ENCODE measurements around the gene CACNA1B.
"Not testable (repeated sequence)": the region's sequence is repeated elsewhere in the genome, so short reads cannot be mapped to it uniquely, and the experiment has no call there.

The CACNA1B gene

DNA sequence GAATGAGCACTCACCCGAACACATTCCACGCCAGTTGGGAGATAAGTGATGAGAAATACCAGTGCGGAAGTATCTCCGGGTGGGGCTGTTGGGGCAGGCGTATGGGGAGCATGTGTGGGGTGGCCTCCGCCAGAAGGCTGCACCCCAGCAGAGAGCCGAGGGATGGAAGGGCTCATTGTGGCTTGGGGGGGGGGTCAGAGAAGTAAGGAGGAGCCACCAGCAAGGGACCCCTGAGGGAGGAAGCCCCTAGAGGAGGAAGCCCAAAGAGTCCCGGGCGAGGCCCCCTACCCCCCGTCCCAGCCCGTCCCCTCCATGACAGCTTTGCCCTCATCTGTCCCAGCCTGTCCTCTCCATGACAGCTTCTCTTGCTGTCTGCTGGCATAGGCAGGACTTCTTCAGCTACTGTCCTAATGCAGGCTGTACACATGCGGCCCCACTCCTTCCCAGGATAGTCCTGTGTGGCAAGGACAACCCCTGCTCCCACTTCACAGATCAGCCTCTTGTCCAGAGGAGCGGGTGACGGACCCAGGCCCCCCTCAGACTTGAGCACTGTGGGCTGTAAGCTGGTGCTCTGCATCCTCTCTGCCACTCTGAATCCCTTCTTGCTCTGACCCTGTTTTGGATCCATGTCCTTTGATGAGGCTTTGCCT, 239.6 kb downstream of the CACNA1B start:
- DNase-seq (ENCODE audit: low spot score), result no peak

DNA sequence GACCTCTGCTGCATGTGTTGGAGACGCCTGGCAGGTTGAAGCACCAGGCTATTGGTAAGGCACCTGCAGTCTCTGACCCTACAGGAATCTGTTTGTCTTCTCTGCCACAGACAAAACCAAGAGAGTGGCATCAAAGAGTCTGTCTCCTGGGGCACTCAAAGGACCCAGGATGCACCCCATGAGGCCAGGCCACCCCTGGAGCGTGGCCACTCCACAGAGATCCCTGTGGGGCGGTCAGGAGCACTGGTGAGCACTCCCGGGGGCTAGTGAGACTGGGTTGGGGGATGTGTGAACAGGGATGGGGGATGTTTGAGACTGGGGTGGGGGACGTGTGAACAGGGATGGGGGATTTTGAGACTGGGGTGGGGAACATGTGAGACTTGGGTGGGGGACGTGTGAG, 240.3 kb downstream of the CACNA1B start:
- no peak for DNase-seq (ENCODE audit: low spot score)

DNA sequence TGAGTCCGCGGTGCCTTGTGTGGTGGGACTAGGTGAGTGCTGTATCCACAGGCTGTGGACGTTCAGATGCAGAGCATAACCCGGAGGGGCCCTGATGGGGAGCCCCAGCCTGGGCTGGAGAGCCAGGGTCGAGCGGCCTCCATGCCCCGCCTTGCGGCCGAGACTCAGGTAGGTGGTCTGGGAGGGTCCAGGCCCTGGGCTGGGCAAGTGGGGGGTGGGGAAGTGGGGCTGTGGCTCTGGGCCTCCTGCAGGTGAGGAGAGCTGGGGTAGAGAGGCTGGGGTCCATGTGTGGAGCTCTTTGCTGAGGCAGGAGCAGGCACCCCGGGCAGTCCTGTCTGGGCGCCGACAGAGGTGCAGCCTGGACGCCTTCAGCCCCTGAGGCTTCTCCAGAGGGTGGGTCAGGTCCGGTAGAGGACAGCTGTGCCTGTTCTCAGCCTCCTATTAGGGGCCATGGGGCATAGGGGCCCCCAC, 241.1 kb downstream of the CACNA1B start:
- DNase-seq (ENCODE audit: low spot score), result no peak

DNA sequence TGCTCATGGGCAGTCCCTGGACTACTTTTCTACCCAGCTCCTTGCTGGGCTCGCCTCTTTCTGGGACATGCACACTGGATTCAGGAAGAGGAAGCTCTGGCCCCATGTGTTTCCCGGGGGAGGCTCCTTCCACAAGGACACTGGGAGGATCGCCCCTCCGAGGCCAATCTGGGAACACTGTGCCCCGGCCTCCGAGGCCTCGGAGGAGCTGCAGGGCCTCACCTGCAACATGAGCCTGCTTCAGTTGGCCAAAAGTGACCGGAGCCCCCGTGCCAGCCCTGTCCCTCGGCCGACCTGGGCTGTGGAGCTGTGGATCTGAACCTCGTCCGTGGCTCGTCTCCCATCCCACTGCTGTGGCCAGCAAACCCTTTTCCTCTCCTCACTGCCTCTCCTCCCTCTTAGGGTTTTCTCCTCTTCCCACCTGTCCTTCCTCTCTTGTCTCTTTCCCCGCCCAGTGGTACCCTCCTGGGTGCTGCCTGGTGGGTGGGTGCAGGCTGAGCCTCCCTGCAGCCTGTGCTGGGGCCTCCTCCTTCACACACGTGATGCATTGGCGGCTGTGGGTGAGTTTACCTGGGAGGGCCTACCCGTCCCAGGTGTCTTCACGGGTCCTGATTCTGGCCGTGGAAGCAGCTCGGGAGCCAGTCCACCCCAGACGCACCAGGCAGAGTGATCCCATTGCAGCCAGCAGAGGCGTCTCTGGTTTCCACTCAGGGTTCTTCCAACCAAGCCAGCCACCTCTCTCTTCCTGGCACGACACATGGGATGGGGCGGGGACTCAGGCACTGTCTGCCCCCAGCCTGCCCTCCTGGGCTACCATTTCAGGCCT, 241.8 kb downstream of the CACNA1B start:
- no peak for DNase-seq (ENCODE audit: low spot score)

DNA sequence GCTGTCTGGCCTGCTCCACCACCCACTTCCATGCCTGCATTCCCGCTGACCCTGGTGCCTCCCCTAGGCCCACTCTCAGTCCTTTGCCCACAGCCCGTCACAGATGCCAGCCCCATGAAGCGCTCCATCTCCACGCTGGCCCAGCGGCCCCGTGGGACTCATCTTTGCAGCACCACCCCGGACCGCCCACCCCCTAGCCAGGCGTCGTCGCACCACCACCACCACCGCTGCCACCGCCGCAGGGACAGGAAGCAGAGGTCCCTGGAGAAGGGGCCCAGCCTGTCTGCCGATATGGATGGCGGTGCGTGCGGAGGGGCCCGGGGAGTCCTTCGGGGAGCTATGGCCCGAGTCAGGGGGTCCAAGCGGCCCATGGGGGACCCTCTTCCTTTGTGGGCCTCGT, 242.5 kb downstream of the CACNA1B start:
- DNase-seq (ENCODE audit: low spot score), result no peak

DNA sequence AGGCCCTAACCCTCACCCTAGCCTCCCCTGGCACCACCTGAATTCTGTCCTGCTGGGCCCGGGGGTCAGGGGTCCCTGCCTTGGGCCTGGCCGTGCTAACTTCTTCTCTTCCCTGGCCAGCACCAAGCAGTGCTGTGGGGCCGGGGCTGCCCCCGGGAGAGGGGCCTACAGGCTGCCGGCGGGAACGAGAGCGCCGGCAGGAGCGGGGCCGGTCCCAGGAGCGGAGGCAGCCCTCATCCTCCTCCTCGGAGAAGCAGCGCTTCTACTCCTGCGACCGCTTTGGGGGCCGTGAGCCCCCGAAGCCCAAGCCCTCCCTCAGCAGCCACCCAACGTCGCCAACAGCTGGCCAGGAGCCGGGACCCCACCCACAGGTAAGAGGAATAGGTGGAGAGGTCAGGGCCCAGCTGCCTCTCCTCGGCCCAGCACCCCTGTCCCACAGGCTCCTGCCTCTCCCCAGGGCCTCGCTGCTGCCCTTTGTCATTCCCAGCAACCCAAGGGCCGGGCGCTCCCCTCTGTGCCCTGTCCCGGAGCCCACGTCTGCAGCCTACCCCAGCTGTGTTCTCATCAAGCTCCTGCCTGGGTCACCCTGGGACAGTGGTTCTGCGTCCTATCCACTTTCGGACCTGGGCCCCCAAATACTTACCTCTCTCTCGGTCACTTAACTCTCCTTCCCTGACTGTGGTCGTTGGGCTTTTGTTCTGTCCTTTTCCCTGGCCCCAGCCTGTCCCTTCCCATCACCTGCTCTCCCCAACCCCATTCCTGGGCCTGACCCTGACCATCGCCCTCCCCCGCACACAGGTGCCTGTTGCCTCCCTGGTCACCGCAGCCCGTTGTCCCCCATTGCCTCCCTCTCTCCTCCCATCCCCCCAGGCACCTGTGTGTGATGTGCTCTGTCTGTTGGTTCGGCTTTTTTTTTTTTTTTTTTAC, 243.2 kb downstream of the CACNA1B start:
- no peak for DNase-seq (ENCODE audit: low spot score)

DNA sequence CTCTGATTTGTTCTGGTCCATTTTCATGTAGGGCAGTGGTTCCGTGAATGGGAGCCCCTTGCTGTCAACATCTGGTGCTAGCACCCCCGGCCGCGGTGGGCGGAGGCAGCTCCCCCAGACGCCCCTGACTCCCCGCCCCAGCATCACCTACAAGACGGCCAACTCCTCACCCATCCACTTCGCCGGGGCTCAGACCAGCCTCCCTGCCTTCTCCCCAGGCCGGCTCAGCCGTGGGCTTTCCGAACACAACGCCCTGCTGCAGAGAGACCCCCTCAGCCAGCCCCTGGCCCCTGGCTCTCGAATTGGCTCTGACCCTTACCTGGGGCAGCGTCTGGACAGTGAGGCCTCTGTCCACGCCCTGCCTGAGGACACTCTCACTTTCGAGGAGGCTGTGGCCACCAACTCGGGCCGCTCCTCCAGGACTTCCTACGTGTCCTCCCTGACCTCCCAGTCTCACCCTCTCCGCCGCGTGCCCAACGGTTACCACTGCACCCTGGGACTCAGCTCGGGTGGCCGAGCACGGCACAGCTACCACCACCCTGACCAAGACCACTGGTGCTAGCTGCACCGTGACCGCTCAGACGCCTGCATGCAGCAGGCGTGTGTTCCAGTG, 244.0 kb downstream of the CACNA1B start:
- no peak for DNase-seq (ENCODE audit: low spot score)

DNA sequence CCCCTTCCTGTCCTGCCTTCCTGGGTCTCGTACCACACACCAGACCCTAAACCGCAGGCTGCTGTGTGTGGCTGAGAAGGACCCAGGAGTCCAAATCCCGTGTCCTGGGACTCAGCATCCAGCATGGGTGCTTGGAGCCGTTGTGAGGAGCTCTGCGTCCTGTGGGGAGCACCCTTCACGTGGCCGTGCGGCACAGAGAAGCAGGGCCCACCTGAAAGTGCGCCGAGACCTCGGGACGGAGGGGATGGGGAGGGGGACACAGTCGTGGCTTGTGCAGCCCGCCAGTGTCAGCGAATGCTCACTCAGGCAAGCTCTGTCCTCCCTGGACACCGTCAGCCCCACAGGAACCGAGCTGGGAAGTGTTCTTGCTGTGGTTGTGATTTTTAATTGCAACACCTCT, 244.6 kb downstream of the CACNA1B start:
- no peak for DNase-seq (ENCODE audit: low spot score)

DNA sequence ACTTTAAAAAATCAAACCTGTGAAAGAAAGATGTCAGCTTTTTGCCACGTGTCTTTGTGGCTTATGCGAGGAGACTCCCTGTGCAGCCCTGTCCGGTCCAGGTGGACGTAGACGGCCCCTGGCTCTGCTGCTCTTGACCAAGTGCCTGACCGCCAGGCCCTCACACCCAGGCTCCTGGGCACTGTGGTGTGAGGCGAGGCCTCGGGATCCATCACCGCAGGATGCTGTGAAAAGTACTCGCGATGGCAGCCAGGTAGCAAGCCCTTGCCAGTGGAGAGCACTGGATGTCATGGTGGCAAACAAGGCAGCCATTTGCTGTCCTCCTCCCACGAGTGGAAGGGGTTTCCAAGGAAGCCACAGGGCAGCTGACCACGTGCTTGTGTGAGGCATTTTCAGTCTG, 245.1 kb downstream of the CACNA1B start:
- no peak for DNase-seq (ENCODE audit: low spot score)

DNA sequence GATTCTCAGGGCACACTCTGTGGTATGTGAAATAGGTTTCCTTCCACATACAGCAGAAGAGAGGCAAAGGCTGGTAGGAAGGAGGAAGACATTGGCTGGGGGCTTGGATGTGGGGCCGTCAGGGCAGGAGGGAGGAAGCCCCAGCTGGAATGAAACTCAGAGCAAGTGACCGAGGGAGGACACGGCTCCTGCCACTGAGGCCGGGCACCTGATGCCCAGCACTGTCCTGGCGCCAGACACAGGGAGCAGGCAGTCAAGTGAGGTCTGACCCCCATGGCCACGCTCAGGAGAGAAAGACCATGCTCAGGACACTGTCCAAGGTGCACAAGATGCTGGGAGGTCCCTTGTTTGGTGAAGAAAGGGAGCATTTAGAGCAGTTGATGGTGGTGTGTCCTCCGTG, 245.5 kb downstream of the CACNA1B start:
- no peak for DNase-seq (ENCODE audit: low spot score)

DNA sequence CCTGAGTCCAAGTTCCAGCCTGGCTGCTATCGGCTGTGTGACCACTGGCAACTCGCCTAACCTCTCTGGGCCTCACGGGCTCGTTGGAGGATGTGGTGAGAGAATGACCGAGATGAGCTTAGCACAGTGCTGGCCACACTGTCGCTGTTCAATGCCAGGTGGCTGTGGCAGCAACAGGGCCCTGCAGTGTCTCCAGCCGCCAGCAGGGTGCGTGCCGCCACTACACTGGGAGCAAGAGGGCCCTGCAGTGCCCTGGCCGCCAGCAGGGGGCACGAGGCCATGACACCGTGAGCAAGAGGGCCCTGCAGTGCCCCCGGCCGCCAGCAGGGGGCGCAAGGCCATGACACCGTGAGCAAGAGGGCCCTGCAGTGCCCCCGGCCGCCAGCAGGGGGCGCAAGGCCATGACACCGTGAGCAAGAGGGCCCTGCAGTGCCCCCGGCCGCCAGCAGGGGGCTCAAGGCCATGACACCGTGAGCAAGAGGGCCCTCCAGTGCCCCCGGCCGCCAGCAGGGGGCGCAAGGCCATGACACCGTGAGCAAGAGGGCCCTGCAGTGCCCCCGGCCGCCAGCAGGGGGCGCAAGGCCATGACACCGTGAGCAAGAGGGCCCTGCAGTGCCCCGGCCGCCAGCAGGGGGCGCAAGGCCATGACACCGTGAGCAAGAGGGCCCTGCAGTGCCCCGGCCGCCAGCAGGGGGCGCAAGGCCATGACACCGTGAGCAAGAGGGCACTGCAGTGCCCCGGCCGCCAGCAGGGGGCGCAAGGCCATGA, 248.7 kb downstream of the CACNA1B start:
- not testable (repeated sequence) for DNase-seq (ENCODE audit: low spot score)

DNA sequence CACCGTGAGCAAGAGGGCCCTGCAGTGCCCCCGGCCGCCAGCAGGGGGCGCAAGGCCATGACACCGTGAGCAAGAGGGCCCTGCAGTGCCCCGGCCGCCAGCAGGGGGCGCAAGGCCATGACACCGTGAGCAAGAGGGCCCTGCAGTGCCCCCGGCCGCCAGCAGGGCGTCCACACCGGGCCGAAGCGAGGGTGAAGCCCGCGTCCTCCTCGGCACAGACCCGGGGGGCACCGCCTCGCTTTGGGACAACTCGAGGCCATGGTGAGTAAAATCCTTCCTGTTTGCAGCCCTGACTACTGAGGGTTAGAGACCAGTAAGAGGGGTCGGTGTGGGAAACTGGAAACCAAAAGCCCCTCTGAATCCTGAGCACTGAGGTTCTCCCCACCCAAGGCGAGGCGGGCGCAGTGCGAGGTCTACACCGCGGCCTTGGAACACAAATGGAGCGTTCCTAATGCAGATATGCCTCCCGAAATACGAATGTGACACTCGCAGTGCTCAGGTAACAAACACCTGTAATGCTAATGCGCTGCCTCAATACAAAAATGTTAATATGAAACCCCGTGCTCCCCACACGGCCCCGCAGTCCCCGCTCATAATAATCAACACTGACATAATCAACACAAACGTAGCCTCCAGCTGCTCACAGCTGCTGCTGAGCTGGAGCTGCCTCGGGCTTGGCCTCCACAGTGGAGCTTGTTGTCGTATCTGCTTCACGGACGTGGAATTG, 249.4 kb downstream of the CACNA1B start:
- not testable (repeated sequence) for DNase-seq (ENCODE audit: low spot score)

DNA sequence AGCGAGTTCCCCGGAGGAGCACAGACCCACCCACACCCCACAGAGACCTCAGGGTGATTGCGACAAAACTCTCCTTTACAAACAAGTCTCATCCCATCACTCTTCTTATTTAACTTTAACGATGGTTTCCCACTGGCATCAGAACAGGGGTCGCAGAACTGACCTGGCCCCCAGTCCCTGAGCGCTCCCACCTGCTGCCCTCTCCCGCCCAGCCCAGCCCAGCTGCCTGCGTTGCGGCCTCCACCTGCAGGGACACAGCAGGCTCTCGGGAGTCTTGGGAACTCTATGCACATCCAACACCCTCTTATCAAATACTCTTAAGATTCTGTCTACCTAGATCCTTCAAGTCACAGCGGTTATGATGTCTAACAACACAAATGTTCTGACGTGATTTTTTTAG, 250.4 kb downstream of the CACNA1B start:
- DNase-seq (ENCODE audit: low spot score), result not testable (repeated sequence)

DNA sequence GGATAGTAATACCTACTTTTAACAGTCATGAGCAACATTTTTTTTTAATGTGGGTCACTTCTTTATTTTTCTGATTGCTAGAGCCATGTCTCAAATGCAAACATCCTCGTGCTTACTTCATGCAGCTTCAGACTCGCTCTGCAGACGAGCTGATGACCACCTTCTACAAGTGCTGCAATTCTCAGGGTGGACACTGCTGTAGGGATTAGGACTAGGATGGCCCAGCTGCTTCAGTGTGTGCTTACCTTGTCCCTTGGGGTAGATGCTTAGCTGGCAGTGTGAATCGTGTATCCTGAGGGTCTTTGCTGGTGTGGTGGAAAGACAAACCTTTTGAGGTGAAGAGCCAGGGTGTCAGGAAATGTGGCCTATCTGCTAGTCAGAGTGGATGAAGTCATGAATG, 251.7 kb downstream of the CACNA1B start:
- DNase-seq (ENCODE audit: low spot score), result not testable (repeated sequence)

DNA sequence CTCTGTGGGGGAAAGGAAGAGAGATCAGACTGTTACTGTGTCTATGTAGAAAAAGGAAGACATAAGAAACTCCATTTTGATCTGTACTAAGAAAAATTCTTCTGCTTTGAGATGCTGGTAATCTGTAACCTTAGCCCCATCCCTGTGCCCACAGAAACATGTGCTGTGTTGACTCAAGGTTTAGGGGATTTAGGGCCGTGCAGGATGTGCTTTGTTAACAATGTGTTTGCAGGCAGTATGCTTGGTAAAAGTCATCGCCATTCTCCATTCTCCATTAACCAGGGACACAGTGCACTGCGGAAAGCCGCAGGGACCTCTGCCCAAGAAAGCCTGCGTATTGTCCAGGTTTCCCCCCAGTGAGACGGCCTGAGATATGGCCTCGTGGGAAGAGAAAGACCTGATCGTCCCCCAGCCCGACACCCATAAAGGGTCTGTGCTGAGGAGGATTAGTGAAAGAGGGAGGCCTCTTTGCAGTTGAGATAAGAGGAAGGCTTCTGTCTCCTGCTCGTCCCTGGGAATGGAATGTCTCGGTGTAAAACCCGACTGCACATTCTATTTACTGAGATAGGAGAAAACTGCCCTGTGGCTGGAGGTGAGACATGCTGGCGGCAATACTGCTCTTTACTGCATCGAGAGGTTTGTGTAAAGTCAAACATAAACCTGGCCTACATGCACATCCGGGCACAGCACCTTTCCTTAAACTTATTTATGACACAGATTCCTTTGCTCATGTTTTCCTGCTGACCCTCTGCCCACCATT, 255.5 kb downstream of the CACNA1B start:
- DNase-seq (ENCODE audit: low spot score), result not testable (repeated sequence)

DNA sequence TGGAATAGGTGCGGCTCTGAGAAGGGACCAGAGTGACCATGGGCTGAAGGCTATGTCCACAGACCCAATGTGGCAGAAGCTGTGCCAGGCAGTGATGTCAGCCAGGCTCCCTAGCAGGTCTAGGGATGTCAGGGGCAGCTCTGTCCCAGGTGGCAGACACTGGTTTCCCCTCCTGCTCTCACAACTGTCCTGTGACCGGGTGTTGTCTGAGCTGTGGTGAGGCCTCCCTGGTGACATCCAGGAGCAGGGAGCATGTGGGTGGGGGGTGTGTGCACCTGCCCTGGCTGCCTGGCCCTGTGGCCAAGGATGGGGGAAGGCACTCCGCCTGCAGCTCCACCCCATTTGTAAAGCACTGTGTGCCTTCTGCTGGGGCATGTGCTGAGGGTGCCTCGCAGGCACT, 257.0 kb downstream of the CACNA1B start:
- not testable (repeated sequence) for DNase-seq (ENCODE audit: low spot score)

DNA sequence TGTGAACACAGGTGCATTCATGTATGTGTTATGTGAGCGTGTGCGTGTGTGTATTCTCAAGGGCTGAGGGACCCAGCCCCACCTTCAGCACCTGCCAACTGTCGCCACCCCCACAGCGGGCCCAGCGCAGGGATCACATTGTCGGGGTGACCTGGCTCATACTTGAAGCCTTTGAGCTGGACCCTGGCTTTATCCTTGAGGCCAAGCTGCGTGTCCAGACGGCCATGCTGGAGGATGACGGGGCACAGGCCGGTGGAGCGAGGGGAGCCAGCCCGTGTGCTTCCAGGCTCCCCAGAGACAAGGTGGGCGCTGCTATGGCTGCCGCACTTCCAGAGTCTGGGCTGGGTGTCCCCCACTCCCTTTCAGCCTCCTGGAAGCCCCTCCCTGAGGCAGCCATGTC, 261.5 kb downstream of the CACNA1B start:
- not testable (repeated sequence) for DNase-seq (ENCODE audit: low spot score)

DNA sequence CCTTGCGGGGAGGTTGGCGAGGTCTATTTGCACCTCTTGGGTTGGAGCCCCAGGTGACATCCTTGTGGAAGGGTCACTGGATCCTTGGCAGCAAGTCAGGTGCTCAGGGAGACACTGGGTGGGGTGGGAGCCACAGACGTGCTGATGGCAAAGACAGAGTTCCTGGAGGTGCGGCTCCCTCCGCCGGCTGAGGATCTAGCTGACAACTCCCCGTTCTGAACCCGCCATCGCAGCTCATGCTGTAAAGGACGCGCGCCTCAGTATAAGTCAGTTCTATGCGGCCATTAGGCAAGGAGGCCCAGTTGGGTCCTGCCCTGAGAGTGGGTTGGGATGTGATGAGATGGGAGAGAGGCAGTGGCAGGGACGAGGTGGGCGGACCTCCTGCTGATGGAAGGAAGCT, 263.4 kb downstream of the CACNA1B start:
- DNase-seq (ENCODE audit: low spot score), result not testable (repeated sequence)

DNA sequence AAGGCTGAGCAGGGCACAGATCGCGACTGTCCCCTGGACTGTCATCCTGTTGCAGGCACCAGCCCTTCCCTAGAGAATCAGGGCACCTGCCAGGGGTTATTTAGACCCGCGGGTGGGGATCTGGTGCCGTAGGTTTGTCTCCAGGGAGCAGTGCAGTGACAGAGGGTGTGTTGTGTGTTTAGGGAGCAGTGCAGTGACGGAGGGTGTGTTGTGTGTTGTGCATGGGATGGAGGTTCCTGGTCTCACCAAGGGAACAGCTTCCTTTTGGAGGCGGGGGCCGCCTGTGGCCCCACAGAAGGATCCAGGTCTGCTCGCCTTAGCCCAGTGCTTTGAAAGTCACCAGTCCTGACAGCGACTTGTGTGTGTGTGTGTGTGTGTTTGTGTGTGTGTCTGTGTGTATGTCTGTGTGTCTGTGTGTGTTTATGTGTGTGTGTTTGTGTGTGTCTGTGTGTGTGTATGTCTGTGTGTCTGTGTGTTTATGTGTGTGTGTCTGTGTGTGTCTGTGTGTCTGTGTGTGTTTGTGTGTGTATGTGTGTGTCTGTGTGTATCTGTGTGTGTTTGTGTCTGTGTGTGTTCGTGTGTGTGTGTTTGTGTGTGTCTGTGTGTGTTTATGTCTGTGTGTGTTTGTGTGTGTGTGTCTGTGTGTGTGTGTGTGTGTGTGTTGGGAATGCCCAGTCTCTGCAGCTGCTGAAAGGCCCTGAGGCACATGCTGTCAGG, 265.1 kb downstream of the CACNA1B start:
- not testable (repeated sequence) for DNase-seq (ENCODE audit: low spot score)

Measured in hematopoietic multipotent progenitor cell treated with erythropoietin and hydrocortisone succinate and interleukin-3 and kit ligand, for 15 days (in vitro differentiated cells).